Parathyroid adenoma (tissue), 2 donors: ENCODE measurements around the gene DSE.
"Not testable (repeated sequence)": the region's sequence is repeated elsewhere in the genome, so short reads cannot be mapped to it uniquely, and the experiment has no call there.

Source experiments
- H2AFZ ChIP-seq: fragments of 300-600 bp; sonication (generic); one replicate; pipeline ENCODE4 v1.7.0; 2017; ENCODE audit warnings: antibody characterized with exemption, mild to moderate bottlenecking
- H3K27ac ChIP-seq: fragments of 300-600 bp; sonication (generic); one replicate; pipeline ENCODE4 v1.7.0; 2017
- H3K27me3 ChIP-seq: fragments of 300-600 bp; sonication (generic); one replicate; pipeline ENCODE4 v1.7.0; 2017; ENCODE audit warnings: low read length; ENCODE audit not compliant: control insufficient read depth, insufficient read depth
- H3K36me3 ChIP-seq: fragments of 300-600 bp; sonication (generic); one replicate; pipeline ENCODE4 v1.7.0; 2017; ENCODE audit warnings: low read length; ENCODE audit not compliant: control insufficient read depth, insufficient read depth
- H3K4me1 ChIP-seq: fragments of 300-600 bp; sonication (generic); one replicate; pipeline ENCODE4 v1.7.0; 2017; ENCODE audit warnings: control low read depth
- H3K4me2 ChIP-seq: fragments of 300-600 bp; sonication (generic); one replicate; pipeline ENCODE4 v1.7.0; 2017; ENCODE audit warnings: low read length
- H3K4me3 ChIP-seq: fragments of 300-600 bp; sonication (generic); one replicate; pipeline ENCODE4 v1.7.0; 2017; ENCODE audit warnings: low read depth, low read length
- H3K79me2 ChIP-seq: fragments of 300-600 bp; sonication (generic); one replicate; pipeline ENCODE4 v1.7.0; 2017; ENCODE audit warnings: control low read depth
- H3K9ac ChIP-seq: fragments of 300-600 bp; sonication (generic); one replicate; pipeline ENCODE4 v1.7.0; 2017; ENCODE audit warnings: mild to moderate bottlenecking
- H3K9me3 ChIP-seq: fragments of 300-600 bp; sonication (generic); one replicate; pipeline ENCODE4 v1.7.0; 2017; ENCODE audit warnings: low read length; ENCODE audit not compliant: control insufficient read depth
- CTCF ChIP-seq: fragments of 300-600 bp; sonication (generic); IDR thresholded peaks from one replicate; pipeline ENCODE4 v1.7.0; 2017; ENCODE audit warnings: antibody characterized with exemption, mild to moderate bottlenecking
- donor health status: primary hyperparathyroidism.

Gene DSE

DNA sequence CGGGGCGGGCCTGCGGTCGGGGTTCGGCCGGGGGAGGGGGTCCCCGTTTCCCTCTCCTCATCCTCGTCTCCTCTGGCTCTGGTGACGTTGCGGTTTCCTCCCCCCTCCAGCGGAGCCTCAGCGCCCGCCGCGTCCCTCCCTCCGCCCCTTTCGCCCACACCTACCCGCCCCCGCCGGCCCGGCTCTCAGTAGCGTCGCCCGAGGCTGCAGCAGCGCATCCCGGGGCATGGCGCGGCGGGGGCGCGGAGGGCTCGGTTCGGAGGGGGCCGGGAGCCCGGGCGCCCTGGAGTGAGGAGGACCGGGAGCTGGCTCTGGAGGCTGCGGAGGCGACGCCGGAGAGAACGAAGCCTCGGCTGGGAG is at the start of gene DSE:
Gene DSE (plus strand): TSS at position 188 of the 360 bp plus-strand sequence. CDS start 28,304 bp downstream, outside the sequence.
- peak within 1 kb of the TSS; percentile 88 for H2AFZ ChIP-seq

GRCh38 chr6:116321933-116322332 is 48.8 kb upstream of the DSE start:
- not testable (repeated sequence) for H3K27ac ChIP-seq, H3K4me1 ChIP-seq, H3K27me3 ChIP-seq, H3K79me2 ChIP-seq, H3K4me2 ChIP-seq, H3K9ac ChIP-seq, H3K4me3 ChIP-seq, H2AFZ ChIP-seq, H3K36me3 ChIP-seq, H3K9me3 ChIP-seq

More for the DNA sequence above, at the start of gene DSE:
- Histone ChIP-seq H3K79me2 (peaks cover 13% of the 10 kb centered on the region), H3K36me3 (no peaks in the 10 kb centered on the region), H3K9ac (peak within 1 kb of the TSS; percentile 6), H3K4me1 (peaks cover 5% of the 10 kb centered on the region), H3K27me3 (no peaks in the 10 kb centered on the region), H3K4me3 (peak within 1 kb of the TSS; percentile 67), H3K27ac (peak within 1 kb of the TSS; percentile 82), H3K4me2 (peak within 1 kb of the TSS; percentile 90), H3K9me3 (no peaks in the 10 kb centered on the region)
- TF ChIP-seq CTCF = no peak

- Histone ChIP-seq H3K79me2 (no peaks in the 10 kb centered on the region), H3K36me3 (no peaks in the 10 kb centered on the region), H3K9ac (no peak overlapping the region), H3K27ac (no peak overlapping the region), H3K27me3 (no peaks in the 10 kb centered on the region), H3K4me1 (no peaks in the 10 kb centered on the region), H3K4me2 (no peak overlapping the region), H2AFZ (no peak overlapping the region), H3K4me3 (no peak overlapping the region), H3K9me3 (no peaks in the 10 kb centered on the region)
- TF ChIP-seq CTCF = no peak
These were observed 46.9 kb upstream of the DSE start for GRCh38 chr6:116323863-116324262.

DNA sequence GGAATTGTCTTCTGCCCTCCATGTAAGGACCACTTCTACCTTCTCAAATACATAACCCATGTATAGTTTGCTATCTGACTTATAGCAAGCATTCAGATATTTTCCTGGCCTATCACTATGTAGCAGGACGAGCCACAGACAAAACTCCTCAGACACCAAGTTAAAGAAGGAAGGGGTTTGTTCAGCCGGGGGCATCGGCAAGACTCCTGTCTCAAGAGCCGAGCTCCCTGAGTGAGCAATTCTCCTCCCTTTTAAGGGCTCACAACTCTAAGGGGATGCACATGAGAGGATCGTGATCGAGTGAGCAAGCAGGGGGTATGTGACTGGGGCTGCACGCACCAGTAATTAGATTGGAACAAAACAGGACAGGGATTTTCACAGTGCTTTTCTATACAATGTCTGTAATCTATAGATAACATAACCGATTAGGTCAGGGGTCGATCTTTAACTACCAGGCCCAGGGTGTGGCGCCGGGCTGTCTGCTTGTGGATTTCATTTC is 45.1 kb upstream of the DSE start:
- not testable (repeated sequence) for H3K4me1 ChIP-seq, H3K9me3 ChIP-seq, H3K9ac ChIP-seq, H3K27ac ChIP-seq, H3K27me3 ChIP-seq, H3K4me2 ChIP-seq, H3K4me3 ChIP-seq, H3K36me3 ChIP-seq, H3K79me2 ChIP-seq, H2AFZ ChIP-seq

DNA sequence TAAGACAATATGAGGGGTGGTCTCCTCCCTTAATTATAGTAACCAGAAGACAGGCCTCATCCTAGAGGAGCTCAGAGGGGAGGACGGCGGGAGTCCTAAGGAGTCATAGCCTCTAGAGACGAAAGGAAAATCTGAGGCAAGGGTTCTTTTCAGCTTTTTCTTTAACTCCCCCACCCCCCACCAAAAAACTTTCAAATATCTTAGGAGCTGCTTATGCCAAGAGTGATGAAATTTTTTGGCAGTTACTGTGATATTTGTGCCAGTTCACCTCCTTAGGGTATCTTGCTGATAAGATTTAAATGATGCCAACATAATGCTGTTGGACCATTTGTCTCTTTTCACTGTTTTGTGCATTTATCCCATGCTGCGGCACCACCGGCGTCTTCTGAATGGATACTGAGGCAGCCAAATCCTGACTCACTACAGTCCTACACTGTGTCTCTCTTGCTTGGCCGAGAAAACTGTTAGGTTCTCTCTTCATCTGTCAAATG is 44.5 kb upstream of the DSE start:
- no peaks in the 10 kb centered on the region for H3K4me1 ChIP-seq
- H3K27ac ChIP-seq = no peak overlapping the region
- no peak overlapping the region for H3K9ac ChIP-seq

More for the DNA sequence above, 44.5 kb upstream of the DSE start:
- H3K79me2 ChIP-seq = no peaks in the 10 kb centered on the region
- H2AFZ ChIP-seq = no peak overlapping the region
- no peak overlapping the region for H3K4me3 ChIP-seq
- TF ChIP-seq CTCF = no peak
- no peaks in the 10 kb centered on the region for H3K27me3 ChIP-seq
- H3K9me3 ChIP-seq = no peaks in the 10 kb centered on the region
- no peaks in the 10 kb centered on the region for H3K36me3 ChIP-seq
- no peak overlapping the region for H3K4me2 ChIP-seq
